Bronchial epithelial cell (primary cell): ENCODE measurements around the gene TRIM34. TPM values are rescaled to one million over a fixed set of nuclear protein-coding genes. Genes with fewer than 3 reads are reported as not detected.

Experiments used
- DNase-seq: peaks from one replicate; pipeline ENCODE4 v3.0.0-alpha.2; 2010; ENCODE audit warnings: low read depth
- FAIRE-seq: peaks from 2 replicates; lab custom pipeline; 2011; peaks lifted over from hg19 to GRCh38; lab: Jason Lieb, UNC
- H3K27me3 ChIP-seq: 2 replicates; pipeline ENCODE4 v1.5.1; 2011; ENCODE audit warnings: low read length; ENCODE audit not compliant: control insufficient read depth, insufficient read depth
- H3K36me3 ChIP-seq: 2 replicates; pipeline ENCODE4 v1.5.1; 2011; ENCODE audit warnings: low read length; ENCODE audit not compliant: control insufficient read depth, insufficient read depth
- H3K4me3 ChIP-seq: 2 replicates; pipeline ENCODE4 v1.5.1; 2011; ENCODE audit warnings: mild to moderate bottlenecking, low read depth, low read length, control low read depth
- CTCF ChIP-seq: IDR thresholded peaks from 2 replicates; pipeline ENCODE4 v1.5.1; 2011; ENCODE audit warnings: mild to moderate bottlenecking, moderate library complexity, low read length, control low read depth, inconsistent platforms; ENCODE audit not compliant: insufficient read depth, severe bottlenecking
- total RNA-seq: library from RNA; depleted of rRNA; stranded (reverse); fragments of >200 nt; gene quantifications from 2 replicates; pipeline ENCODE4 v1.2.1, GENCODE V29; 2014

Gene TRIM34
- total RNA-seq, 1 donor from 2014 or later = 2.9 TPM

GRCh38 chr11:5618807-5619206 is 6.0 kb upstream of the TRIM34 start:
- Histone ChIP-seq H3K27me3 (no peaks in the 10 kb centered on the region), H3K36me3 (no peaks in the 10 kb centered on the region), H3K4me3 (no peak overlapping the region)
- no peak for FAIRE-seq
- no peak for TF ChIP-seq CTCF
- DNase-seq = peak; percentile 95

- DNase-seq (peak; percentile 94), FAIRE-seq (no peak)
- no peaks in the 10 kb centered on the region for H3K36me3 ChIP-seq
- H3K4me3 ChIP-seq = no peak overlapping the region
- TF ChIP-seq CTCF = no peak
- H3K27me3 ChIP-seq = no peaks in the 10 kb centered on the region
These were observed 3.9 kb upstream of the TRIM34 start for GRCh38 chr11:5620651-5621521.

- H3K27me3 ChIP-seq = no peaks in the 10 kb centered on the region
- no peaks in the 10 kb centered on the region for H3K36me3 ChIP-seq
- DNase-seq (no peak), FAIRE-seq (no peak)
- no peak overlapping the region for H3K4me3 ChIP-seq
- TF ChIP-seq CTCF = no peak
These were observed 3.2 kb upstream of the TRIM34 start for GRCh38 chr11:5621580-5621979.

GRCh38 chr11:5622802-5623201 is 2.0 kb upstream of the TRIM34 start:
- FAIRE-seq (no peak), DNase-seq (peak; percentile 12)
- no peaks in the 10 kb centered on the region for H3K27me3 ChIP-seq
- TF ChIP-seq CTCF = no peak
- no peaks in the 10 kb centered on the region for H3K36me3 ChIP-seq
- H3K4me3 ChIP-seq = no peak overlapping the region

- Histone ChIP-seq H3K4me3 (peak overlapping the region; percentile 39), H3K27me3 (no peaks in the 10 kb centered on the region), H3K36me3 (no peaks in the 10 kb centered on the region)
- FAIRE-seq (no peak), DNase-seq (no peak)
- TF ChIP-seq CTCF = no peak
These were observed 480 bp downstream of the TRIM34 start for GRCh38 chr11:5625281-5625680.
